Measurements from ENCODE around the gene SRSF2. TPM values are rescaled to one million over a fixed set of nuclear protein-coding genes. Genes with fewer than 3 reads are reported as not detected.

The SRSF2 gene
- total and polyA plus RNA-seq, 7 experiments from 2014 or later, result 104 to 363 (median 337) TPM

DNA sequence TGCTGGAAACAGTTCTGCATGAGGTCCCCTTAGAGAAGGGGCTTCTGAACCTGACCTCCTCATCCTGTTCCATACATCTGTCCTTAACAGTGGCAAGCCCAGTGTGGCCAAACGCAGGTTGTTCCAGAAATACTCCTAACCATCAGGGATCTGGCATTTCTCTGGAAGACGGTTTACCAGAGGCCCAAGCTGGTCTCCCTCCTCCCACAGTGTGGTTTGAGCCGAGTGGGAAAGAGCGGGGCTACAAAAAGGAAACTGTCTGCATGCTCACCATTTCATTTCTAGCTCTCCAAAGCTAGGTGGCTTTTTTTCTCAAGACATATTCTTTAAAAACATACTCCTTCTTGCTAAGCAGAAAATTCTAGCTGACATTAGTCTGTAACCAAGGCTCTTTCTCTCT is 32.3 kb downstream of the SRSF2 start:
- H3K36me3 ChIP-seq (ENCODE audit: control insufficient read depth in 2 of 3, insufficient read depth in 3 of 3, low read length in 3 of 3), result no peaks in the 10 kb centered on the region
- H3K4me1 Mint-ChIP-seq, result peaks cover 0 to 16% (median 4%) of the 10 kb centered on the region in 7 donors
- CTCF ChIA-PET, result no interaction called here
- POLR2A ChIA-PET, result interaction anchor here (0.6 to 1.1 kb wide), 2 partner anchors 9 to 63 kb away, joined by 3 to 4 read pairs; no protein-coding TSS in a partner anchor
- H3K27me3 Mint-ChIP-seq, result peaks cover 0 to 10% (median 0%) of the 10 kb centered on the region in 5 donors
- H3K27me3 ChIP-seq (ENCODE audit: control insufficient read depth in 2 of 2, insufficient read depth in 2 of 2, low read length in 2 of 2), result no peaks in the 10 kb centered on the region
- H3K27ac Mint-ChIP-seq, result no peak overlapping the region
- H3K9me3 Mint-ChIP-seq, result no peaks in the 10 kb centered on the region
- H3K4me3 Mint-ChIP-seq, result no peak overlapping the region
- no peak overlapping the region for H3K27ac ChIP-seq (ENCODE audit: low read depth, low read length)
- ATAC-seq, result no peak
- DNase-seq, result no peak
- peaks cover 0 to under 1% of the 10 kb centered on the region in 2 donors for H3K4me1 ChIP-seq (ENCODE audit: control insufficient read depth in 2 of 2, insufficient read depth in 2 of 2, low read length in 2 of 2)
- no peaks in the 10 kb centered on the region for H3K36me3 Mint-ChIP-seq
- H3K4me3 ChIP-seq (ENCODE audit: low read length), result no peak overlapping the region
- intact Hi-C loops (cut with micrococcal nuclease), result no loop called here
- H3K9me3 ChIP-seq (ENCODE audit: control insufficient read depth in 2 of 3, low read length in 3 of 3), result no peaks in the 10 kb centered on the region

DNA sequence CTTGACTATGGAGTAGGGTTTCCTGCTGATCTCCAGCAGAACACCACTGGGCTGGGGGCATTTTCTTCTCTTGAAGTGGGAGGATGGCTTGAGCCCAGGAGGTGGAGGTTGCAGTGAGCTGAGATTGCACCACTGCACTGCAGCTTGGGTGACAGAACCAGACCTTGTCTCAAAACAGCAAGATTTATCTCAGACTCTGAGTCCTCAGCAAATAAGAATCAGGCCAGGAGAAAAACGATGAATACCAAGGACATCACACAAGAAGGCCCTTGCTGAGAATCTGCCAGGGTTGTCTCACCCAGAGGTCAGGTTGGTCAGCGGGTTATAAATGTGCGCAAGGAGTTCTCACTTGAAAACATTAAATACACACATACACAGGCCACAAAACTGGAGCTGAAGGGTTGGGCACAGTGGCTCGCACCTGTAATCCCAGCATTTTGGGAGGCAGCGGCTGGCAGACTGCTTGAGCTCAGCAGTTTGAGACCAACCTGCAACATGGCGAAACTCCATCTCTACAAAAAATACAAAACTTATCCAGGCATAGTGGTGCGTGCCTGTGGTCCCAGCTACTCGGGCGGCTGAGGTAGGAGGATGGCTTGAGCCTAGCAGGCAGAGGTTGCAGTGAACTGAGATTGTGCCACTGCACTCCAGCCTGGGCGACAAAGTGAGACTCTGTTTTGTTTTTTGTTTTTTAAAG is 34.0 kb downstream of the SRSF2 start:
- H3K27ac Mint-ChIP-seq, result no peak overlapping the region
- ChIA-PET POLR2A (interaction anchor here (0.7 kb wide), 1 partner anchor 91 kb away, joined by 4 read pairs; no protein-coding TSS in a partner anchor), CTCF (interaction anchor here (0.8 to 1.5 kb wide), 3 partner anchors 11 to 25 kb away, joined by 3 to 4 read pairs (median 4); no protein-coding TSS in a partner anchor)
- no peak overlapping the region for H3K4me3 Mint-ChIP-seq
- no peaks in the 10 kb centered on the region for H3K36me3 Mint-ChIP-seq
- no peaks in the 10 kb centered on the region for H3K27me3 ChIP-seq (ENCODE audit: control insufficient read depth in 2 of 2, insufficient read depth in 2 of 2, low read length in 2 of 2)
- peaks cover 0 to 5% (median 0%) of the 10 kb centered on the region in 7 donors for H3K4me1 Mint-ChIP-seq
- ATAC-seq (no peak), DNase-seq (no peak)
- no peaks in the 10 kb centered on the region for H3K9me3 ChIP-seq (ENCODE audit: control insufficient read depth in 2 of 3, low read length in 3 of 3)
- no peaks in the 10 kb centered on the region for H3K9me3 Mint-ChIP-seq
- intact Hi-C loops (cut with micrococcal nuclease), result no loop called here
- no peak overlapping the region for H3K27ac ChIP-seq (ENCODE audit: low read depth, low read length)
- H3K4me3 ChIP-seq (ENCODE audit: low read length), result no peak overlapping the region
- no peaks in the 10 kb centered on the region for H3K36me3 ChIP-seq (ENCODE audit: control insufficient read depth in 2 of 3, insufficient read depth in 3 of 3, low read length in 3 of 3)
- H3K27me3 Mint-ChIP-seq, result peaks cover 0 to 4% (median 0%) of the 10 kb centered on the region in 5 donors
- no peaks in the 10 kb centered on the region for H3K4me1 ChIP-seq (ENCODE audit: control insufficient read depth in 2 of 2, insufficient read depth in 2 of 2, low read length in 2 of 2)

DNA sequence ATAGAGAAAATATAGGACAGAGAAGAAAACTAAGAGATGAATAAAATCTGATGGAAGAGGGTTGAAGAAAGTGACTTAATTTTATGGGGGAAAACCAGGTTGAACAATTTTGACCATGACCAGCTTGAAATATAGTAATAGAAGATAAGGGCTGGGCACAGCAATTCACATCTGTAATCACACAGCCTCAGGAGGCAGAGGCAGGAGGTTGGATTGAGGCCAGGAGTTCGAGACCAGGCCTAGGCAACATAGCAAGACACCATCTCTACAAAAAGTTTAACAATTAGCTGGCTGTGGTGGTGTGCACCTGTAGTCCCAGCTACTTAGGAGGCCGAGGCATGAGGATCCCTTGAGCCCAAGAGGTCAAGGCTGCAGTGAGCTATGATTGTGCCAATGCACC is 35.1 kb downstream of the SRSF2 start:
- ChIA-PET CTCF (interaction anchor here (1.5 kb wide), 1 partner anchor 24 kb away, joined by 3 read pairs; no protein-coding TSS in a partner anchor), POLR2A (no interaction called here)
- Mint-ChIP-seq H3K27ac (no peak overlapping the region), H3K36me3 (no peaks in the 10 kb centered on the region), H3K9me3 (no peaks in the 10 kb centered on the region), H3K27me3 (peaks cover 0 to 4% (median 0%) of the 10 kb centered on the region in 5 donors), H3K4me3 (no peak overlapping the region), H3K4me1 (peaks cover 0 to 7% (median 0%) of the 10 kb centered on the region in 7 donors)
- Histone ChIP-seq H3K9me3 (ENCODE audit: control insufficient read depth in 2 of 3, low read length in 3 of 3) (no peaks in the 10 kb centered on the region), H3K36me3 (ENCODE audit: control insufficient read depth in 2 of 3, insufficient read depth in 3 of 3, low read length in 3 of 3) (no peaks in the 10 kb centered on the region), H3K4me1 (ENCODE audit: control insufficient read depth in 2 of 2, insufficient read depth in 2 of 2, low read length in 2 of 2) (no peaks in the 10 kb centered on the region), H3K4me3 (ENCODE audit: low read length) (no peak overlapping the region), H3K27me3 (ENCODE audit: control insufficient read depth in 2 of 2, insufficient read depth in 2 of 2, low read length in 2 of 2) (no peaks in the 10 kb centered on the region), H3K27ac (ENCODE audit: low read depth, low read length) (no peak overlapping the region)
- no peak for ATAC-seq
- no peak for DNase-seq
- intact Hi-C loops (cut with micrococcal nuclease), result no loop called here

DNA sequence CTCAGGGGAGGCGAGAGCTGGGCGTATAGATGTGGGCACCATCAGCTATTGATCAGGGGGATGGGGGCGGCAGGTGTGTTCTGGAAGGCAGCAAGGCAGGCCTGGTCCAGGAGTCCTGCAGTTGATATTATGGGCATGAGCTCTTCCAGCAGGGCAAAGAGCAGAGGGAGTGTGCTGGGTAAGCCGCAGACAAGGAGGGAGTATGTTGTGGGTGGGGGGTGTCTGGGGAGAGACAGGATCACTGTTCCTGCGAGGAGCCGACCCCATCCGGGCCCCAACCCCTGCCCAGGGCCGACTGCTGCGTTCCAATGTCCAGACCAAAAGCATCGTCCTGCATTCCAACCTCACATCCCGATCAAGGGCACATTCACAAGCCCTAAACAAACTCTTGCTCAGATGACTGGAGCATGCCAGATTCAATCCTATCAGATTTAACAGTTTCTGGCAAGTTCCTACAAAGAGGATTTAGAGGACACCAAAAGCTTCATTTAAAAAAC is 35.6 kb downstream of the SRSF2 start:
- H3K36me3 Mint-ChIP-seq, result no peaks in the 10 kb centered on the region
- CTCF ChIA-PET, result interaction anchor here (1.5 kb wide), 1 partner anchor 24 kb away, joined by 3 read pairs; no protein-coding TSS in a partner anchor

DNA sequence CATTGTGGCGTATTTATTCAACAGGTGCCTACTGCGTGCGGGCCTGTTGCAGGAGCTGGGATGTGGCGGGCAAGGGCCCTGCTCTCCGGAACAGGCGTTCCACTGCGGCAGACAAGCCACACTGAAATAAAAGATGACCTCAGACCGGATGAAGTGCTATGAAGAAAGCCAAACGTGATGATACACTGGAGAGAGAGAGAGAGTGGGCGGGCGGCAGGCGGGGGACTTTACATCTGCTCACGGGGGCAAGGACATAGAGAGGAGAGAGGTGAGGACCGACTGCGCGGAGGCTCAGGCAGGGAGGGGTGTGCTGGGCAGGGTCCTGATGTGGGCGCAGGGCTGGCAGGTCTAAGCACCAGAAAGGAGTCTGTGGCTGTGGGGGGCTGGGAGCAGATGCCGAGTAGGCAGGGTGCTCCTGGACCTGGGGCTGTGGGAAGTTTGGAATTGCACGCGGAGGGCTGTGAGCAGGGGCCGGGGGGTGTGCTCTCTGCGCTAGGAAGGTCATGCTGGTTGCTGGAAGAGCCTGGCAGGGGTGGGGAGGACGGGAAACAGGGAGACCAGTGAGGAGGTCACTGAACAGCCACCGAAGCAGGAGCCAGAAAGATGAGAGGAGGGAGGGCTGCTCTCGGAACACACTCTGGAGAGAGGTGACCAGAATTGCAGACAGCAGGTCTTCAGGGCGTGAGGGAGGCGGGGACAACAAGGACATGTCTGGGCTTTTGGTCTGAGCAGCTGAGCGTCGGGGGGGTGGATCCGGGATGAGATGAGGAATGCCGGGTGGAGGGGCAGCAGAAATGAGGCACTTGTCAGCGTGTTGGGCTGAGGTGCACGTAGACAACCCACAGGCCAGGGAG is 36.3 kb downstream of the SRSF2 start:
- H3K4me1 ChIP-seq (ENCODE audit: control insufficient read depth in 2 of 2, insufficient read depth in 2 of 2, low read length in 2 of 2), result no peaks in the 10 kb centered on the region
- H3K9me3 Mint-ChIP-seq, result no peaks in the 10 kb centered on the region
- H3K4me3 Mint-ChIP-seq, result no peak overlapping the region
- intact Hi-C loops (cut with micrococcal nuclease), result no loop called here
- no peaks in the 10 kb centered on the region for H3K9me3 ChIP-seq (ENCODE audit: control insufficient read depth in 2 of 3, low read length in 3 of 3)
- no peak for DNase-seq
- peak overlapping the region in 4 of 9 donors; percentile 21 to 48 (median 25) for H3K27ac Mint-ChIP-seq
- H3K4me1 Mint-ChIP-seq, result peaks cover 0 to 7% (median 0%) of the 10 kb centered on the region in 7 donors
- peaks cover 0 to 4% (median 0%) of the 10 kb centered on the region in 5 donors for H3K27me3 Mint-ChIP-seq
- no peaks in the 10 kb centered on the region for H3K36me3 ChIP-seq (ENCODE audit: control insufficient read depth in 2 of 3, insufficient read depth in 3 of 3, low read length in 3 of 3)
- H3K4me3 ChIP-seq (ENCODE audit: low read length), result no peak overlapping the region
- ChIA-PET CTCF (no interaction called here), POLR2A (no interaction called here)
- H3K36me3 Mint-ChIP-seq, result no peaks in the 10 kb centered on the region
- peak; percentile 52 for ATAC-seq
- no peak overlapping the region for H3K27ac ChIP-seq (ENCODE audit: low read depth, low read length)
- no peaks in the 10 kb centered on the region for H3K27me3 ChIP-seq (ENCODE audit: control insufficient read depth in 2 of 2, insufficient read depth in 2 of 2, low read length in 2 of 2)

More for the DNA sequence above, 35.6 kb downstream of the SRSF2 start:
- H3K4me3 Mint-ChIP-seq, result no peak overlapping the region
- H3K9me3 ChIP-seq (ENCODE audit: control insufficient read depth in 2 of 3, low read length in 3 of 3), result no peaks in the 10 kb centered on the region
- H3K27ac ChIP-seq (ENCODE audit: low read depth, low read length), result no peak overlapping the region
- H3K4me3 ChIP-seq (ENCODE audit: low read length), result no peak overlapping the region
- ATAC-seq, result no peak
- no peaks in the 10 kb centered on the region for H3K4me1 ChIP-seq (ENCODE audit: control insufficient read depth in 2 of 2, insufficient read depth in 2 of 2, low read length in 2 of 2)
- intact Hi-C loops (cut with micrococcal nuclease), result no loop called here
- no peaks in the 10 kb centered on the region for H3K9me3 Mint-ChIP-seq
- H3K4me1 Mint-ChIP-seq, result peaks cover 0 to 7% (median 0%) of the 10 kb centered on the region in 7 donors
- DNase-seq, result no peak
- no peaks in the 10 kb centered on the region for H3K36me3 ChIP-seq (ENCODE audit: control insufficient read depth in 2 of 3, insufficient read depth in 3 of 3, low read length in 3 of 3)
- no peaks in the 10 kb centered on the region for H3K27me3 ChIP-seq (ENCODE audit: control insufficient read depth in 2 of 2, insufficient read depth in 2 of 2, low read length in 2 of 2)
- POLR2A ChIA-PET, result no interaction called here
- H3K27ac Mint-ChIP-seq, result no peak overlapping the region
- peaks cover 0 to 4% (median 0%) of the 10 kb centered on the region in 5 donors for H3K27me3 Mint-ChIP-seq

DNA sequence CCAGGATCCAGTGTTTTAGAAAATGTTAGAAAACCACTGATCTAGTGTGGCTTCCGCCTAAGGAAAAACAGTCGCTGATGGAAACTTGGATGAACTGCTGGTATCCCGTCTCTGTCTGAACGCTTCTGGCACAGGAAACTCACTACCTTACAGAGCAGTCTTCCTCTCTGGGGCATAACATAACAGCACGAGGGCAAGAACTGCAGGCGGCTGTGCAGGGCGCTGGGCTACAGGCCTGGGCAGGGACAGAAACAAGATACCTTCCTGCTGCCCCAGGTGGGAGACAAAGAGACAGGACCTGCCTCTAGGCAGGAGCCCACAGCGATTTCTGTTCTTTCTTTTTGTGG is 36.9 kb downstream of the SRSF2 start:
- peak; percentile 20 for ATAC-seq
- H3K4me3 ChIP-seq (ENCODE audit: low read length), result no peak overlapping the region
- H3K27me3 ChIP-seq (ENCODE audit: control insufficient read depth in 2 of 2, insufficient read depth in 2 of 2, low read length in 2 of 2), result no peaks in the 10 kb centered on the region
- Mint-ChIP-seq H3K4me1 (peaks cover 0 to 13% (median 0%) of the 10 kb centered on the region in 7 donors), H3K27ac (peak overlapping the region in 3 of 9 donors; percentile 25 to 48 (median 25)), H3K4me3 (no peak overlapping the region), H3K27me3 (peaks cover 0 to 6% (median 0%) of the 10 kb centered on the region in 5 donors), H3K9me3 (no peaks in the 10 kb centered on the region), H3K36me3 (no peaks in the 10 kb centered on the region)
- CTCF ChIA-PET, result no interaction called here
- DNase-seq, result no peak
- no peak overlapping the region for H3K27ac ChIP-seq (ENCODE audit: low read depth, low read length)
- POLR2A ChIA-PET, result no interaction called here
- no peaks in the 10 kb centered on the region for H3K9me3 ChIP-seq (ENCODE audit: control insufficient read depth in 2 of 3, low read length in 3 of 3)
- intact Hi-C loops (cut with micrococcal nuclease), result no loop called here
- H3K36me3 ChIP-seq (ENCODE audit: control insufficient read depth in 2 of 3, insufficient read depth in 3 of 3, low read length in 3 of 3), result no peaks in the 10 kb centered on the region
- no peaks in the 10 kb centered on the region for H3K4me1 ChIP-seq (ENCODE audit: control insufficient read depth in 2 of 2, insufficient read depth in 2 of 2, low read length in 2 of 2)
